ENCODE results near the gene SLFN12L.

DNA sequence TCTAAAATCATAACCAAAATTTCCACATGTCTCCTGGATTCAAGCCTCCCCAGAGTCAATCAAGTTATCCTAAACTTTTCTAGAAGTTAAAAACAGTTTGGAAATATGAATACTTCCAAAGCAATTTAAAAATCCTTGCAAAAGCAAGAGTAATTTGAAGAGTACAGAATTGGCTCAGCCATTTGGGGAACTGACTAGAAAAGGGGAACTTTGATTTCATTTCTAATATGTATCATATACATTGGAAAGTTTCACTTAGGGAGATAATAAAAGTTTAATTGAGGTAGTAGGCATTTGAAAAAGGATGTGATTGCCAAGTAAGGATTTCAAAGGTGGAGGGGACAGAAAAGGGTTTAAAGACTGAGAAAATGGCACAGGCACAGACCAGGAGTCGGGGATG lies 9.0 kb upstream of the SLFN12L start:
- TF ChIP-seq TARDBP (IDR thresholded peaks at IDR 0.05) (no peak), SP1 (IDR thresholded peaks at IDR 0.05) (no peak), FOXM1 (IDR thresholded peaks at IDR 0.05; ENCODE audit: borderline replicate concordance) (no peak), L3MBTL2 (conservative IDR thresholded peaks at IDR 0.05) (no peak), NFRKB (IDR thresholded peaks at IDR 0.05) (no peak), SUZ12 (IDR thresholded peaks at IDR 0.05) (no peak), ZNF384 (IDR thresholded peaks at IDR 0.05) (no peak), BHLHE40 (IDR thresholded peaks at IDR 0.05; ENCODE audit: borderline replicate concordance) (no peak), FOXK2 (IDR thresholded peaks at IDR 0.05) (no peak)
